CMK (cell line): ENCODE results near the gene ADAM29.
"Not testable (repeated sequence)": the region's sequence is repeated elsewhere in the genome, so short reads cannot be mapped to it uniquely, and the experiment has no call there.

Experiments
- DNase-seq: peaks from one replicate; pipeline ENCODE4 v3.0.0-alpha.2; 2010; ENCODE audit warnings: low read depth

Gene ADAM29

GRCh38 chr4:174918058-174918457 lies at the start of gene ADAM29:
Gene ADAM29 (plus strand): TSS chr4:174918358. CDS start chr4:174975526, 57,168 bp downstream.
- DNase-seq, result no peak

GRCh38 chr4:174869339-174869738 lies 48.8 kb upstream of the ADAM29 start:
- no peak for DNase-seq

GRCh38 chr4:174870311-174870710 lies 47.8 kb upstream of the ADAM29 start:
- DNase-seq, result no peak

- DNase-seq, result no peak
Observed at GRCh38 chr4:174871407-174871806, 46.8 kb upstream of the ADAM29 start.

GRCh38 chr4:174873146-174873545 lies 45.0 kb upstream of the ADAM29 start:
- DNase-seq, result not testable (repeated sequence)

- no peak for DNase-seq
Observed at GRCh38 chr4:174873931-174874330, 44.2 kb upstream of the ADAM29 start.

GRCh38 chr4:174874898-174875297 lies 43.3 kb upstream of the ADAM29 start:
- no peak for DNase-seq

- no peak for DNase-seq
Observed at GRCh38 chr4:174880001-174880400, 38.2 kb upstream of the ADAM29 start.

- no peak for DNase-seq
Observed at GRCh38 chr4:174882317-174882992, 35.7 kb upstream of the ADAM29 start.

- no peak for DNase-seq
Observed at GRCh38 chr4:174907508-174907907, 10.7 kb upstream of the ADAM29 start.

GRCh38 chr4:174910271-174910670 lies 7.9 kb upstream of the ADAM29 start:
- no peak for DNase-seq

GRCh38 chr4:174912919-174913543 lies 5.1 kb upstream of the ADAM29 start:
- no peak for DNase-seq

- no peak for DNase-seq
Observed at GRCh38 chr4:174919886-174920423, 1.8 kb downstream of the ADAM29 start.

- DNase-seq, result no peak
Observed at GRCh38 chr4:174926958-174927357, 8.8 kb downstream of the ADAM29 start.

GRCh38 chr4:174928174-174928573 lies 10.0 kb downstream of the ADAM29 start:
- DNase-seq, result no peak

- no peak for DNase-seq
Observed at GRCh38 chr4:174928575-174929253, 10.6 kb downstream of the ADAM29 start.

- no peak for DNase-seq
Observed at GRCh38 chr4:174929346-174929745, 11.2 kb downstream of the ADAM29 start.

GRCh38 chr4:174930895-174931294 lies 12.7 kb downstream of the ADAM29 start:
- no peak for DNase-seq

GRCh38 chr4:174933083-174933482 lies 14.9 kb downstream of the ADAM29 start:
- DNase-seq, result no peak

GRCh38 chr4:174934360-174934759 lies 16.2 kb downstream of the ADAM29 start:
- no peak for DNase-seq

GRCh38 chr4:174935607-174936006 lies 17.4 kb downstream of the ADAM29 start:
- no peak for DNase-seq

GRCh38 chr4:174940002-174940401 lies 21.8 kb downstream of the ADAM29 start:
- no peak for DNase-seq

GRCh38 chr4:174946246-174946645 lies 28.1 kb downstream of the ADAM29 start:
- no peak for DNase-seq
